Measurements from ENCODE around the gene PIF1.

GRCh38 chr15:64854041-64854440 is 28.6 kb upstream of the PIF1 start:
- TF ChIP-seq CTCF (IDR thresholded peaks at IDR 0.05; ENCODE audit: low read depth, low read length, missing input control) (no peak), RAD21 (IDR thresholded peaks at IDR 0.05) (no peak), GABPA (IDR thresholded peaks at IDR 0.05 in 1 of 2, conservative IDR thresholded peaks at IDR 0.05 in 1 of 2) (no peak), SP1 (IDR thresholded peaks at IDR 0.05) (no peak), ATF3 (IDR thresholded peaks at IDR 0.05) (no peak), RXRA (IDR thresholded peaks at IDR 0.05) (no peak), EGR1 (IDR thresholded peaks at IDR 0.05; ENCODE audit: low read depth in 2 of 2) (no peak), TAF1 (conservative IDR thresholded peaks at IDR 0.05) (no peak), REST (IDR thresholded peaks at IDR 0.05) (no peak), ZBTB33 (IDR thresholded peaks at IDR 0.05) (no peak), JUND (IDR thresholded peaks at IDR 0.05) (no peak), YY1 (IDR thresholded peaks at IDR 0.05) (no peak)
- TF ChIP-seq, protein P1, sequence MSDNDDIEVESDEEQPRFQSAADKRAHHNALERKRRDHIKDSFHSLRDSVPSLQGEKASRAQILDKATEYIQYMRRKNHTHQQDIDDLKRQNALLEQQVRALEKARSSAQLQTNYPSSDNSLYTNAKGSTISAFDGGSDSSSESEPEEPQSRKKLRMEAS (IDR thresholded peaks at IDR 0.05), result no peak

All from liver (tissue), 3 donors.